ENCODE data around the gene NUDT2.

GRCh38 chr9:34384368-34385165 lies 55.2 kb downstream of the NUDT2 start:
- TF ChIP-seq, protein P1, sequence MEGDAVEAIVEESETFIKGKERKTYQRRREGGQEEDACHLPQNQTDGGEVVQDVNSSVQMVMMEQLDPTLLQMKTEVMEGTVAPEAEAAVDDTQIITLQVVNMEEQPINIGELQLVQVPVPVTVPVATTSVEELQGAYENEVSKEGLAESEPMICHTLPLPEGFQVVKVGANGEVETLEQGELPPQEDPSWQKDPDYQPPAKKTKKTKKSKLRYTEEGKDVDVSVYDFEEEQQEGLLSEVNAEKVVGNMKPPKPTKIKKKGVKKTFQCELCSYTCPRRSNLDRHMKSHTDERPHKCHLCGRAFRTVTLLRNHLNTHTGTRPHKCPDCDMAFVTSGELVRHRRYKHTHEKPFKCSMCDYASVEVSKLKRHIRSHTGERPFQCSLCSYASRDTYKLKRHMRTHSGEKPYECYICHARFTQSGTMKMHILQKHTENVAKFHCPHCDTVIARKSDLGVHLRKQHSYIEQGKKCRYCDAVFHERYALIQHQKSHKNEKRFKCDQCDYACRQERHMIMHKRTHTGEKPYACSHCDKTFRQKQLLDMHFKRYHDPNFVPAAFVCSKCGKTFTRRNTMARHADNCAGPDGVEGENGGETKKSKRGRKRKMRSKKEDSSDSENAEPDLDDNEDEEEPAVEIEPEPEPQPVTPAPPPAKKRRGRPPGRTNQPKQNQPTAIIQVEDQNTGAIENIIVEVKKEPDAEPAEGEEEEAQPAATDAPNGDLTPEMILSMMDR (IDR thresholded peaks at IDR 0.05) = no peak
- no peak for TF ChIP-seq POLR2A (IDR thresholded peaks at IDR 0.05; ENCODE audit: low read depth)
- TF ChIP-seq POLR2AphosphoS5 (IDR thresholded peaks at IDR 0.05) = no peak
- no peak for TF ChIP-seq EP300 (IDR thresholded peaks at IDR 0.05)

Data from esophagus muscularis mucosa (tissue), 4 donors.